Measurements from ENCODE around the gene PCDHGA8. TPM values are rescaled to one million over a fixed set of nuclear protein-coding genes. Genes with fewer than 3 reads are reported as not detected.

PCDHGA8 gene
- total RNA-seq, 6 experiments from 2014 or later: 0.27 to 0.88 (median 0.50) TPM

- ATAC-seq (no peak), DNase-seq (no peak)
- Histone ChIP-seq H3K27me3 (peaks cover 0 to 3% of the 10 kb centered on the region in 2 donors), H3K36me3 (no peaks in the 10 kb centered on the region), H3K4me1 (no peaks in the 10 kb centered on the region), H3K9me3 (peaks cover 0 to 3% (median under 1%) of the 10 kb centered on the region in 4 donors), H3K27ac (no peak overlapping the region), H3K4me3 (no peak overlapping the region)
- TF ChIP-seq POLR2A (IDR thresholded peaks at IDR 0.05) (no peak), CTCF (IDR thresholded peaks at IDR 0.05) (no peak)
- intact Hi-C loops (cut with DNase I): no loop called here
- 33% methylated on average over 14 of the region's 15 CpGs for WGBS (ENCODE audit: insufficient coverage, low coverage, low lambda C conversion rate, missing lambda C conversion rate)
Measured at GRCh38 chr5:141360685-141361084, 31.7 kb upstream of the PCDHGA8 start.

- TF ChIP-seq CTCF (IDR thresholded peaks at IDR 0.05) (no peak), POLR2A (IDR thresholded peaks at IDR 0.05) (no peak)
- H3K4me3 ChIP-seq: no peak overlapping the region
- intact Hi-C loops (cut with DNase I): no loop called here
Measured at GRCh38 chr5:141362719-141363118, 29.7 kb upstream of the PCDHGA8 start.

GRCh38 chr5:141363952-141364660 lies 28.3 kb upstream of the PCDHGA8 start, which contains the start of gene PCDHGA5:
TSS of gene PCDHGA5 (plus strand) at chr5:141364162. CDS start at chr5:141364331, 169 bp downstream.
- Histone ChIP-seq H3K4me3 (no peak within 1 kb of the TSS), H3K4me1 (no peaks in the 10 kb centered on the region), H3K27ac (no peak within 1 kb of the TSS), H3K36me3 (no peaks in the 10 kb centered on the region), H3K27me3 (peaks cover 0 to 3% of the 10 kb centered on the region in 2 donors), H3K9me3 (peaks cover 0 to 13% (median 1%) of the 10 kb centered on the region in 4 donors)
- WGBS (ENCODE audit: insufficient coverage, low coverage, low lambda C conversion rate, missing lambda C conversion rate): 16% methylated on average over 20 of the region's 34 CpGs
- intact Hi-C loops (cut with DNase I): no loop called here
- DNase-seq: no peak
- TF ChIP-seq POLR2A (IDR thresholded peaks at IDR 0.05) (no peak), CTCF (IDR thresholded peaks at IDR 0.05) (no peak)
- no peak for ATAC-seq

More at GRCh38 chr5:141362719-141363118, 29.7 kb upstream of the PCDHGA8 start:
- peaks cover 0 to 13% (median 1%) of the 10 kb centered on the region in 4 donors for H3K9me3 ChIP-seq
- no peaks in the 10 kb centered on the region for H3K4me1 ChIP-seq
- H3K27me3 ChIP-seq: peaks cover 0 to 3% of the 10 kb centered on the region in 2 donors
- H3K36me3 ChIP-seq: no peaks in the 10 kb centered on the region
- no peak for DNase-seq
- no peak for ATAC-seq
- no peak overlapping the region for H3K27ac ChIP-seq

GRCh38 chr5:141366016-141366896 lies 26.2 kb upstream of the PCDHGA8 start:
- Histone ChIP-seq H3K9me3 (peaks cover 0 to 13% (median 1%) of the 10 kb centered on the region in 4 donors), H3K4me1 (no peaks in the 10 kb centered on the region), H3K27ac (no peak overlapping the region), H3K27me3 (no peaks in the 10 kb centered on the region), H3K36me3 (no peaks in the 10 kb centered on the region), H3K4me3 (no peak overlapping the region)
- WGBS (ENCODE audit: insufficient coverage, low coverage, low lambda C conversion rate, missing lambda C conversion rate): 20% methylated on average over 17 of the region's 46 CpGs
- ATAC-seq (no peak), DNase-seq (no peak)
- intact Hi-C loops (cut with DNase I): no loop called here
- TF ChIP-seq CTCF (IDR thresholded peaks at IDR 0.05) (no peak), POLR2A (IDR thresholded peaks at IDR 0.05) (no peak)
